HG03196 (cell line): ENCODE results near the gene NOM1.

Experiments
- ATAC-seq: cut with Tn5 transposase; IDR thresholded peaks from one replicate; pipeline ENCODE4 v1.9.1; 2021; ENCODE audit not compliant: unreplicated experiment

The NOM1 gene

GRCh38 chr7:156979711-156980110, 30.2 kb downstream of the NOM1 start:
- ATAC-seq = no peak

GRCh38 chr7:156984174-156984891, 34.8 kb downstream of the NOM1 start:
- ATAC-seq = no peak

- no peak for ATAC-seq
Measured at GRCh38 chr7:156985101-156985992, 35.8 kb downstream of the NOM1 start.

GRCh38 chr7:156986378-156986777, 36.9 kb downstream of the NOM1 start:
- no peak for ATAC-seq

- ATAC-seq = no peak
Measured at GRCh38 chr7:156988343-156989185, 39.1 kb downstream of the NOM1 start.

- ATAC-seq = no peak
Measured at GRCh38 chr7:156989766-156990535, 40.4 kb downstream of the NOM1 start.

- ATAC-seq = no peak
Measured at GRCh38 chr7:156993021-156993924, 43.8 kb downstream of the NOM1 start.

GRCh38 chr7:156993925-156994235, 44.4 kb downstream of the NOM1 start:
- no peak for ATAC-seq

GRCh38 chr7:156994417-156994816, 44.9 kb downstream of the NOM1 start:
- no peak for ATAC-seq

GRCh38 chr7:156998988-156999957, 49.8 kb downstream of the NOM1 start:
- no peak for ATAC-seq

- ATAC-seq = no peak
Measured at GRCh38 chr7:156999958-157000726, 50.6 kb downstream of the NOM1 start.

GRCh38 chr7:157000741-157001653, 51.5 kb downstream of the NOM1 start:
- ATAC-seq = no peak

- no peak for ATAC-seq
Measured at GRCh38 chr7:157001920-157002818, 52.7 kb downstream of the NOM1 start.

GRCh38 chr7:157002819-157003421, 53.4 kb downstream of the NOM1 start:
- no peak for ATAC-seq

- no peak for ATAC-seq
Measured at GRCh38 chr7:157003445-157003755, 53.9 kb downstream of the NOM1 start.
